K562 (cell line): ENCODE measurements around the gene TRAIP. TPM values are rescaled to one million over a fixed set of nuclear protein-coding genes. Genes with fewer than 3 reads are reported as not detected.

ENCODE experiments used
- CBX5 ChIP-seq: IDR thresholded peaks from 2 replicates; pipeline ENCODE4 v1.6.1; 2014; ENCODE audit warnings: low read depth, borderline replicate concordance
- MGA ChIP-seq: fragments of 450-650 bp; IDR thresholded peaks from 2 replicates; pipeline ENCODE4 v1.6.1; 2016; ENCODE audit warnings: mild to moderate bottlenecking, moderate library complexity
- polyA plus RNA-seq, 8 experiments: library from polyadenylated mRNA; depleted of rRNA in 4 of 8; stranded (reverse) in 5 of 8; unstranded in 3 of 8; fragments of >200 nt; fragmentation: Nextera tagmentation in 2 of 8; fragmentation: Illumina TruSeq in 1 of 8; extraction: Ambion mirVana in 2 of 8; extraction: Trizol in 1 of 8; gene quantifications; 2 replicates each; pipeline versions ENCODE4 v1.2.1 to v1.2.3, GENCODE V29; 2011 to 2014; ENCODE audit warnings: inconsistent platforms in 1 of 8, missing spikeins in 1 of 8
- total RNA-seq, 7 experiments: library from RNA; depleted of rRNA in 6 of 7; stranded (reverse); fragments of >200 nt in 6 of 7; fragmentation: Illumina TruSeq in 2 of 7; extraction: Trizol in 2 of 7; gene quantifications; 2 replicates each; pipeline versions ENCODE4 v1.2.1 to v1.2.3, GENCODE V29; 2011 to 2021; ENCODE audit warnings: low replicate concordance in 1 of 7
- TF ChIP-seq, protein P1 (sequence below): sonication (generic); formaldehyde crosslinking; IDR thresholded peaks from 2 replicates; pipeline ENCODE4 v1.8.0; 2023; ENCODE audit warnings: missing genetic modification reagents, mild to moderate bottlenecking, borderline replicate concordance

Gene TRAIP
- total and polyA plus RNA-seq, 9 of the 15 experiments (the other 6 are each of a cell fraction or from before 2014, with no cell fraction given): 14.3 to 38.6 (median 21.2) TPM

GRCh38 chr3:49903451-49904424, 47.4 kb upstream of the TRAIP start, which contains the start of gene MST1R (continued):
- TF ChIP-seq, protein P1, sequence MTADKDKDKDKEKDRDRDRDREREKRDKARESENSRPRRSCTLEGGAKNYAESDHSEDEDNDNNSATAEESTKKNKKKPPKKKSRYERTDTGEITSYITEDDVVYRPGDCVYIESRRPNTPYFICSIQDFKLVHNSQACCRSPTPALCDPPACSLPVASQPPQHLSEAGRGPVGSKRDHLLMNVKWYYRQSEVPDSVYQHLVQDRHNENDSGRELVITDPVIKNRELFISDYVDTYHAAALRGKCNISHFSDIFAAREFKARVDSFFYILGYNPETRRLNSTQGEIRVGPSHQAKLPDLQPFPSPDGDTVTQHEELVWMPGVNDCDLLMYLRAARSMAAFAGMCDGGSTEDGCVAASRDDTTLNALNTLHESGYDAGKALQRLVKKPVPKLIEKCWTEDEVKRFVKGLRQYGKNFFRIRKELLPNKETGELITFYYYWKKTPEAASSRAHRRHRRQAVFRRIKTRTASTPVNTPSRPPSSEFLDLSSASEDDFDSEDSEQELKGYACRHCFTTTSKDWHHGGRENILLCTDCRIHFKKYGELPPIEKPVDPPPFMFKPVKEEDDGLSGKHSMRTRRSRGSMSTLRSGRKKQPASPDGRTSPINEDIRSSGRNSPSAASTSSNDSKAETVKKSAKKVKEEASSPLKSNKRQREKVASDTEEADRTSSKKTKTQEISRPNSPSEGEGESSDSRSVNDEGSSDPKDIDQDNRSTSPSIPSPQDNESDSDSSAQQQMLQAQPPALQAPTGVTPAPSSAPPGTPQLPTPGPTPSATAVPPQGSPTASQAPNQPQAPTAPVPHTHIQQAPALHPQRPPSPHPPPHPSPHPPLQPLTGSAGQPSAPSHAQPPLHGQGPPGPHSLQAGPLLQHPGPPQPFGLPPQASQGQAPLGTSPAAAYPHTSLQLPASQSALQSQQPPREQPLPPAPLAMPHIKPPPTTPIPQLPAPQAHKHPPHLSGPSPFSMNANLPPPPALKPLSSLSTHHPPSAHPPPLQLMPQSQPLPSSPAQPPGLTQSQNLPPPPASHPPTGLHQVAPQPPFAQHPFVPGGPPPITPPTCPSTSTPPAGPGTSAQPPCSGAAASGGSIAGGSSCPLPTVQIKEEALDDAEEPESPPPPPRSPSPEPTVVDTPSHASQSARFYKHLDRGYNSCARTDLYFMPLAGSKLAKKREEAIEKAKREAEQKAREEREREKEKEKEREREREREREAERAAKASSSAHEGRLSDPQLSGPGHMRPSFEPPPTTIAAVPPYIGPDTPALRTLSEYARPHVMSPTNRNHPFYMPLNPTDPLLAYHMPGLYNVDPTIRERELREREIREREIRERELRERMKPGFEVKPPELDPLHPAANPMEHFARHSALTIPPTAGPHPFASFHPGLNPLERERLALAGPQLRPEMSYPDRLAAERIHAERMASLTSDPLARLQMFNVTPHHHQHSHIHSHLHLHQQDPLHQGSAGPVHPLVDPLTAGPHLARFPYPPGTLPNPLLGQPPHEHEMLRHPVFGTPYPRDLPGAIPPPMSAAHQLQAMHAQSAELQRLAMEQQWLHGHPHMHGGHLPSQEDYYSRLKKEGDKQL (CRISPR knock-in tag): no peak
- TF ChIP-seq CBX5 (no peak), MGA (peak; percentile 63)
